Vagina (tissue), 2 donors: ENCODE results near the gene MAN1A1. TPM values are rescaled to one million over a fixed set of nuclear protein-coding genes. Genes with fewer than 3 reads are reported as not detected.
"Not testable (repeated sequence)": the region's sequence is repeated elsewhere in the genome, so short reads cannot be mapped to it uniquely, and the experiment has no call there.

Experiments
- DNase-seq, 2 donors: peaks; one replicate each; pipeline ENCODE4 v3.0.0-alpha.2; 2017; ENCODE audit errors: extremely low spot score in 2 of 2
- H3K27ac ChIP-seq: fragments of 200-600 bp; sonication (generic); one replicate; pipeline ENCODE4 v1.5.1; 2019
- H3K27me3 ChIP-seq: fragments of 200-600 bp; sonication (generic); one replicate; pipeline ENCODE4 v1.5.1; 2019
- H3K36me3 ChIP-seq, 2 donors: fragments of 200-600 bp; sonication (generic); one replicate each; pipeline ENCODE4 v1.5.1; 2017 to 2019
- H3K4me1 ChIP-seq: fragments of 200-600 bp; sonication (generic); one replicate; pipeline ENCODE4 v1.5.1; 2019
- H3K4me3 ChIP-seq, 2 donors: fragments of 200-600 bp; sonication (generic); 1 replicate in 1 of 2; 2 replicates in 1 of 2; pipeline ENCODE4 v1.5.1; 2016 to 2019
- H3K9me3 ChIP-seq: fragments of 200-600 bp; sonication (generic); one replicate; pipeline ENCODE4 v1.5.1; 2019
- CTCF ChIP-seq, 3 experiments: fragments of 450-650 bp in 2 of 3; fragments of 200-600 bp in 1 of 3; sonication (generic) in 1 of 3; IDR thresholded peaks; one replicate each; pipeline ENCODE4 v1.5.1; 2017 to 2019; ENCODE audit warnings: antibody characterized with exemption in 3 of 3, mild to moderate bottlenecking in 2 of 3, moderate library complexity in 2 of 3
- POLR2A ChIP-seq, 2 donors: fragments of 450-650 bp; IDR thresholded peaks; one replicate each; pipeline ENCODE4 v1.6.1; 2017; ENCODE audit warnings: antibody characterized with exemption in 2 of 2, mild to moderate bottlenecking in 2 of 2, moderate library complexity in 2 of 2
- POLR2AphosphoS5 ChIP-seq, 2 donors: sonication (generic); formaldehyde crosslinking; IDR thresholded peaks; one replicate each; pipeline ENCODE4 v1.9.0; 2017; ENCODE audit warnings: antibody characterized with exemption in 2 of 2, mild to moderate bottlenecking in 2 of 2, low read depth in 1 of 2; ENCODE audit not compliant: insufficient read depth in 1 of 2
- intact Hi-C: fragments of 100-400 bp; cut with DNase I; formaldehyde crosslinking; loops from one replicate; pipeline ENCODE4 v1.15.1; 2023
- total RNA-seq: library from RNA; depleted of rRNA; stranded (reverse); fragments of >200 nt; gene quantifications from one replicate; pipeline ENCODE4 v1.2.3, GENCODE V29; 2016

MAN1A1 gene
- total RNA-seq, 1 donor from 2014 or later: 71.2 TPM

- intact Hi-C loops: no loop called here
- H3K9me3 ChIP-seq: no peaks in the 10 kb centered on the region
- H3K4me3 ChIP-seq: no peak overlapping the region
- DNase-seq: no peak
- H3K27me3 ChIP-seq: no peaks in the 10 kb centered on the region
- H3K27ac ChIP-seq: no peak overlapping the region
- no peaks in the 10 kb centered on the region for H3K36me3 ChIP-seq
- H3K4me1 ChIP-seq: peaks cover 28% of the 10 kb centered on the region
- TF ChIP-seq POLR2AphosphoS5 (IDR thresholded peaks at IDR 0.05; ENCODE audit: insufficient read depth in 1 of 2, low read depth in 1 of 2): no peak
- no peak for TF ChIP-seq POLR2A (IDR thresholded peaks at IDR 0.05)
- TF ChIP-seq CTCF (IDR thresholded peaks at IDR 0.05): no peak
Observed at GRCh38 chr6:119156757-119157505, 192.6 kb downstream of the MAN1A1 start.

- H3K4me1 ChIP-seq: peaks cover 28% of the 10 kb centered on the region
- DNase-seq, H3K36me3 ChIP-seq, H3K4me3 ChIP-seq, H3K9me3 ChIP-seq, intact Hi-C loops, H3K27ac ChIP-seq, H3K27me3 ChIP-seq: not testable (repeated sequence)
Observed at GRCh38 chr6:119156082-119156481, 193.5 kb downstream of the MAN1A1 start.

- no peaks in the 10 kb centered on the region for H3K27me3 ChIP-seq
- intact Hi-C loops: no loop called here
- H3K4me3 ChIP-seq: no peak overlapping the region
- no peaks in the 10 kb centered on the region for H3K9me3 ChIP-seq
- DNase-seq: no peak
- H3K27ac ChIP-seq: no peak overlapping the region
- peaks cover 24% of the 10 kb centered on the region for H3K4me1 ChIP-seq
- no peaks in the 10 kb centered on the region for H3K36me3 ChIP-seq
- TF ChIP-seq CTCF (IDR thresholded peaks at IDR 0.05) (no peak), POLR2A (IDR thresholded peaks at IDR 0.05) (no peak), POLR2AphosphoS5 (IDR thresholded peaks at IDR 0.05; ENCODE audit: insufficient read depth in 1 of 2, low read depth in 1 of 2) (no peak)
Observed at GRCh38 chr6:119152187-119152586, 197.4 kb downstream of the MAN1A1 start.

- H3K4me3 ChIP-seq: no peak overlapping the region
- intact Hi-C loops: no loop called here
- no peak for DNase-seq
Observed at GRCh38 chr6:119148825-119149525, 200.6 kb downstream of the MAN1A1 start.

More at GRCh38 chr6:119148825-119149525, 200.6 kb downstream of the MAN1A1 start:
- Histone ChIP-seq H3K9me3 (no peaks in the 10 kb centered on the region), H3K4me1 (peaks cover 26% of the 10 kb centered on the region), H3K27me3 (no peaks in the 10 kb centered on the region), H3K27ac (no peak overlapping the region), H3K36me3 (no peaks in the 10 kb centered on the region)
- TF ChIP-seq POLR2AphosphoS5 (IDR thresholded peaks at IDR 0.05; ENCODE audit: insufficient read depth in 1 of 2, low read depth in 1 of 2): no peak
- no peak for TF ChIP-seq CTCF (IDR thresholded peaks at IDR 0.05)
- no peak for TF ChIP-seq POLR2A (IDR thresholded peaks at IDR 0.05)
